Hepatocyte (in vitro differentiated cells): Measurements from ENCODE around the gene TMEM129. TPM values are rescaled to one million over a fixed set of nuclear protein-coding genes. Genes with fewer than 3 reads are reported as not detected.

Experiments used
- DNase-seq: peaks from one replicate; pipeline ENCODE4 v3.0.0-alpha.2; 2016; ENCODE audit warnings: low spot score
- H2AFZ ChIP-seq: fragments of 200-600 bp; sonication (generic); 2 replicates; pipeline ENCODE4 v1.6.0; 2016; ENCODE audit warnings: antibody characterized with exemption, mild to moderate bottlenecking
- H3K27ac ChIP-seq: fragments of 200-600 bp; sonication (generic); 2 replicates; pipeline ENCODE4 v1.5.1; 2016; ENCODE audit warnings: mild to moderate bottlenecking
- H3K27me3 ChIP-seq: fragments of 200-600 bp; sonication (generic); 2 replicates; pipeline ENCODE4 v1.6.1; 2016
- H3K36me3 ChIP-seq: fragments of 200-600 bp; sonication (generic); replicated peaks from 2 replicates; pipeline ENCODE4 v1.5.1; 2016; ENCODE audit warnings: low read depth; ENCODE audit not compliant: insufficient read depth
- H3K4me1 ChIP-seq: fragments of 200-600 bp; sonication (generic); 2 replicates; pipeline ENCODE4 v1.5.1; 2016; ENCODE audit warnings: mild to moderate bottlenecking, moderate library complexity; ENCODE audit not compliant: insufficient read depth
- H3K4me2 ChIP-seq: fragments of 200-600 bp; sonication (generic); 2 replicates; pipeline ENCODE4 v1.6.0; 2016
- H3K4me3 ChIP-seq: fragments of 200-600 bp; sonication (generic); 2 replicates; pipeline ENCODE4 v1.5.1; 2016; ENCODE audit warnings: mild to moderate bottlenecking
- H3K79me2 ChIP-seq: fragments of 200-600 bp; sonication (generic); 2 replicates; pipeline ENCODE4 v1.6.0; 2017; ENCODE audit warnings: mild to moderate bottlenecking
- H3K9me2 ChIP-seq: fragments of 200-600 bp; sonication (generic); replicated peaks from 2 replicates; pipeline ENCODE4 v1.6.0; 2017; ENCODE audit warnings: mild to moderate bottlenecking; ENCODE audit not compliant: insufficient read depth
- H3K9me3 ChIP-seq: fragments of 200-600 bp; sonication (generic); 2 replicates; pipeline ENCODE4 v1.5.1; 2016; ENCODE audit warnings: low read depth, mild to moderate bottlenecking
- H4K20me1 ChIP-seq: fragments of 200-600 bp; sonication (generic); 2 replicates; pipeline ENCODE4 v1.6.0; 2016; ENCODE audit warnings: mild to moderate bottlenecking; ENCODE audit not compliant: insufficient read depth, poor library complexity, severe bottlenecking
- CTCF ChIP-seq: fragments of 200-600 bp; sonication (generic); IDR thresholded peaks from 2 replicates; pipeline ENCODE4 v1.5.1; 2016; ENCODE audit warnings: antibody characterized with exemption, mild to moderate bottlenecking; ENCODE audit not compliant: poor library complexity
- EZH2 ChIP-seq: fragments of 200-600 bp; sonication (generic); IDR thresholded peaks from 2 replicates; pipeline ENCODE4 v1.6.1; 2016; ENCODE audit warnings: antibody characterized with exemption, mild to moderate bottlenecking, borderline replicate concordance
- EZH2phosphoT487 ChIP-seq: fragments of 200-600 bp; sonication (generic); IDR thresholded peaks from one replicate; pipeline ENCODE4 v1.6.1; 2018; ENCODE audit warnings: antibody characterized with exemption, mild to moderate bottlenecking, low read depth, moderate library complexity; ENCODE audit not compliant: unreplicated experiment, severe bottlenecking
- WGBS: methylation state at CpG from one replicate; pipeline ENCODE4 v1.1.6; 2016; ENCODE audit warnings: low lambda C conversion rate; ENCODE audit errors: missing lambda C conversion rate; 5-methylcytosine and 5-hydroxymethylcytosine counted together
- polyA plus RNA-seq: library from polyadenylated mRNA; unstranded; fragments of >200 nt; fragmentation: Nextera tagmentation; extraction: Ambion mirVana; gene quantifications from 2 replicates; pipeline ENCODE4 v1.2.1, GENCODE V29; 2016
- total RNA-seq: library from RNA; depleted of rRNA; stranded (reverse); fragments of >200 nt; gene quantifications from 2 replicates; pipeline ENCODE4 v1.2.3, GENCODE V29; 2014

TMEM129 gene
- total and polyA plus RNA-seq, 2 experiments from 2014 or later: 40.8 to 59.4 TPM

- Histone ChIP-seq H3K9me2 (no peaks in the 10 kb centered on the region), H3K27me3 (no peaks in the 10 kb centered on the region), H3K4me2 (peak overlapping the region; percentile 93), H4K20me1 (no peaks in the 10 kb centered on the region), H3K9me3 (no peaks in the 10 kb centered on the region), H3K4me3 (peak overlapping the region; percentile 16), H2AFZ (peak overlapping the region; percentile 63), H3K36me3 (no peaks in the 10 kb centered on the region), H3K27ac (peak overlapping the region; percentile 92), H3K4me1 (peaks cover 68% of the 10 kb centered on the region), H3K79me2 (no peaks in the 10 kb centered on the region)
- TF ChIP-seq EZH2phosphoT487 (no peak), EZH2 (no peak), CTCF (no peak)
- 0% methylated on average over 9 of the region's 84 CpGs for WGBS
- DNase-seq: peak; percentile 84
Measured at GRCh38 chr4:1767061-1767769, 46.1 kb upstream of the TMEM129 start.

GRCh38 chr4:1766106-1767060 is 45.3 kb upstream of the TMEM129 start:
- H4K20me1 ChIP-seq: no peaks in the 10 kb centered on the region
- H3K79me2 ChIP-seq: no peaks in the 10 kb centered on the region
- peak overlapping the region; percentile 93 for H3K4me2 ChIP-seq
- H3K36me3 ChIP-seq: no peaks in the 10 kb centered on the region
- H3K9me3 ChIP-seq: no peaks in the 10 kb centered on the region
- H3K27ac ChIP-seq: peak overlapping the region; percentile 92
- H3K4me3 ChIP-seq: peak overlapping the region; percentile 16
- peaks cover 61% of the 10 kb centered on the region for H3K4me1 ChIP-seq
- 45% methylated on average over 22 of the region's 41 CpGs for WGBS
- H3K9me2 ChIP-seq: no peaks in the 10 kb centered on the region
- DNase-seq: peak; percentile 69
- TF ChIP-seq EZH2phosphoT487: no peak
- H2AFZ ChIP-seq: peak overlapping the region; percentile 63
- no peaks in the 10 kb centered on the region for H3K27me3 ChIP-seq

GRCh38 chr4:1765409-1766072 is 44.4 kb upstream of the TMEM129 start:
- Histone ChIP-seq H2AFZ (no peak overlapping the region), H3K36me3 (no peaks in the 10 kb centered on the region), H3K4me1 (peaks cover 58% of the 10 kb centered on the region), H3K9me2 (no peaks in the 10 kb centered on the region), H3K27me3 (no peaks in the 10 kb centered on the region), H3K4me3 (no peak overlapping the region), H4K20me1 (no peaks in the 10 kb centered on the region), H3K4me2 (peak overlapping the region; percentile 93), H3K79me2 (no peaks in the 10 kb centered on the region), H3K27ac (peak overlapping the region; percentile 92), H3K9me3 (no peaks in the 10 kb centered on the region)
- TF ChIP-seq CTCF: no peak
- TF ChIP-seq EZH2phosphoT487: no peak
- no peak for TF ChIP-seq EZH2
- 75% methylated on average over 10 of the region's 10 CpGs for WGBS
- DNase-seq: no peak
